GM12801 (cell line): ENCODE results near the gene CCL7.

ENCODE experiments used
- CTCF ChIP-seq: IDR thresholded peaks from one replicate; pipeline ENCODE4 v1.5.1; 2011; ENCODE audit warnings: control low read depth; ENCODE audit not compliant: insufficient read length; ENCODE audit errors: extremely low read depth

CCL7 gene

GRCh38 chr17:34254651-34255380 lies 15.2 kb upstream of the CCL7 start, which contains the start of gene CCL2:
Gene CCL2 (plus strand): TSS chr17:34255285. CDS start chr17:34255350, 65 bp downstream.
- no peak for TF ChIP-seq CTCF

DNA sequence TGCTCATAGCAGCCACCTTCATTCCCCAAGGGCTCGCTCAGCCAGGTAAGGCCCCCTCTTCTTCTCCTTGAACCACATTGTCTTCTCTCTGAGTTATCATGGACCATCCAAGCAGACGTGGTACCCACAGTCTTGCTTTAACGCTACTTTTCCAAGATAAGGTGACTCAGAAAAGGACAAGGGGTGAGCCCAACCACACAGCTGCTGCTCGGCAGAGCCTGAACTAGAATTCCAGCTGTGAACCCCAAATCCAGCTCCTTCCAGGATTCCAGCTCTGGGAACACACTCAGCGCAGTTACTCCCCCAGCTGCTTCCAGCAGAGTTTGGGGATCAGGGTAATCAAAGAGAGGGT lies 14.7 kb upstream of the CCL7 start:
- no peak for TF ChIP-seq CTCF

GRCh38 chr17:34255841-34256240 lies 14.2 kb upstream of the CCL7 start:
- TF ChIP-seq CTCF = no peak

DNA sequence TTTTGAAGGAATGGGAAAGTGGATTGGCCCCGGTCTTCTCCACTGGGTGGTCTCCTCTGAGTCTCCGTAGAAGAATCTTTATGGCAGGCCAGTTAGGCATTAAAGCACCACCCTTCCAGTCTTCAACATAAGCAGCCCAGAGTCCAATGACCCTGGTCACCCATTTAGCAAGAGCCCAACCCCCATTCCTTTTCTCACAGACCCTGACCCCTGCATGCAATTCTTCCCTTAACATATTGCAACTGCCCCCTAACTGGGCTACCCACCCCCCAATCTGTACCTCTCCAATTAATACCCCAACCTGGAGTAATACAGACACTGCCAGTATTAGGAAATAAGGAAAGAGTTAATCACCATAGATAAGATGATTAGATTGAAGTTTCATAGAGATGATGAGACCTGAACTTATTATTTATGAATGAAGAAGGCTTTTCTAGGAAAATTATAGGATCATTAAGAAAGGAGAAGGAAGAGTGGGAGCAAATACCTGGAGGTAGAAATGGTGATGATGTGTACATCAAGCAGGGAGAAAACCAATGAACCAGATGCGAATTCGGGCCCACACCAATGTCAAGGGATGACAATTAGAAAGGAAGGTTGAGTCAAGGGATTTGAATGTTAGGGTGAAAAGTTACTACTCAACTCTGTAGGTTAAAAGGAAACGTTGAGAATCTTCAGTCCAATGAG lies 12.6 kb upstream of the CCL7 start:
- no peak for TF ChIP-seq CTCF

- TF ChIP-seq CTCF = no peak
These were observed 12.1 kb upstream of the CCL7 start for GRCh38 chr17:34257986-34258326.

- TF ChIP-seq CTCF = no peak
These were observed 10.9 kb upstream of the CCL7 start for GRCh38 chr17:34259146-34259545.

- TF ChIP-seq CTCF = no peak
These were observed 9.2 kb upstream of the CCL7 start for GRCh38 chr17:34260861-34261260.
